ENCODE measurements around the gene SYNPR.

Gene SYNPR

DNA sequence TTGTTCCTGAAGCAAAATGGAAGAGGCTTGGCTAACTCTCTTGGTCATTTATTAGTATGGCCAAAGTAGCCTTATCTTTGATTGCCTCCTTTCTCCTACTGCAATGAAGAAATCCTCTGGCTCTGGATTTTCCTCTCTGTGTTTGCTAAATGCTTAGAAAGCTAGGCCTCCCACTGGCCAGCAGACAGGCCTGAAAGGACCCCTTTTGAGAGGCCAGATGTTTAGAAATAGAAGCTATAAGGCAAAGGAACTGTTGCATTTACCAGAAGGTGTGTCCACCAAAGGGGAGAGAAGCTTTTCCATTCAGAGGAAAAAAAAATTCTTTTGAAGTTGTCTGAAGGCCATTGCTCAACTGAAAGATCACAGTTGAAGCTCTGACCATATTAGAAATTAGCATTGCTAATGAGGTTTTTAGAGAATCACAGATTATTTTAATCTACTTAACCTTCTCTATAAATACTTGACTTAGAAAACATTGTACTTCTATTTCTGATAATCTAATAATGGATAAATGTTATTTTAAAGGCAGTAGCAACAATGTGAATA is 160.8 kb downstream of the SYNPR start:
- no peak overlapping the region for H2AFZ ChIP-seq
- H3K4me2 ChIP-seq (ENCODE audit: low read length), result no peak overlapping the region
- H3K27me3 ChIP-seq (ENCODE audit: control insufficient read depth, insufficient read depth, low read length), result no peaks in the 10 kb centered on the region
- no peak overlapping the region for H3K9ac ChIP-seq
- H3K4me3 ChIP-seq (ENCODE audit: low read depth, low read length), result no peak overlapping the region
- H3K79me2 ChIP-seq, result no peaks in the 10 kb centered on the region
- H3K27ac ChIP-seq, result no peak overlapping the region
- no peaks in the 10 kb centered on the region for H3K9me3 ChIP-seq (ENCODE audit: control insufficient read depth, low read length)
- TF ChIP-seq, protein P1, sequence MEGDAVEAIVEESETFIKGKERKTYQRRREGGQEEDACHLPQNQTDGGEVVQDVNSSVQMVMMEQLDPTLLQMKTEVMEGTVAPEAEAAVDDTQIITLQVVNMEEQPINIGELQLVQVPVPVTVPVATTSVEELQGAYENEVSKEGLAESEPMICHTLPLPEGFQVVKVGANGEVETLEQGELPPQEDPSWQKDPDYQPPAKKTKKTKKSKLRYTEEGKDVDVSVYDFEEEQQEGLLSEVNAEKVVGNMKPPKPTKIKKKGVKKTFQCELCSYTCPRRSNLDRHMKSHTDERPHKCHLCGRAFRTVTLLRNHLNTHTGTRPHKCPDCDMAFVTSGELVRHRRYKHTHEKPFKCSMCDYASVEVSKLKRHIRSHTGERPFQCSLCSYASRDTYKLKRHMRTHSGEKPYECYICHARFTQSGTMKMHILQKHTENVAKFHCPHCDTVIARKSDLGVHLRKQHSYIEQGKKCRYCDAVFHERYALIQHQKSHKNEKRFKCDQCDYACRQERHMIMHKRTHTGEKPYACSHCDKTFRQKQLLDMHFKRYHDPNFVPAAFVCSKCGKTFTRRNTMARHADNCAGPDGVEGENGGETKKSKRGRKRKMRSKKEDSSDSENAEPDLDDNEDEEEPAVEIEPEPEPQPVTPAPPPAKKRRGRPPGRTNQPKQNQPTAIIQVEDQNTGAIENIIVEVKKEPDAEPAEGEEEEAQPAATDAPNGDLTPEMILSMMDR (IDR thresholded peaks at IDR 0.05), result no peak
- no peaks in the 10 kb centered on the region for H3K4me1 ChIP-seq
- no peaks in the 10 kb centered on the region for H3K36me3 ChIP-seq (ENCODE audit: control insufficient read depth, insufficient read depth, low read length)

DNA sequence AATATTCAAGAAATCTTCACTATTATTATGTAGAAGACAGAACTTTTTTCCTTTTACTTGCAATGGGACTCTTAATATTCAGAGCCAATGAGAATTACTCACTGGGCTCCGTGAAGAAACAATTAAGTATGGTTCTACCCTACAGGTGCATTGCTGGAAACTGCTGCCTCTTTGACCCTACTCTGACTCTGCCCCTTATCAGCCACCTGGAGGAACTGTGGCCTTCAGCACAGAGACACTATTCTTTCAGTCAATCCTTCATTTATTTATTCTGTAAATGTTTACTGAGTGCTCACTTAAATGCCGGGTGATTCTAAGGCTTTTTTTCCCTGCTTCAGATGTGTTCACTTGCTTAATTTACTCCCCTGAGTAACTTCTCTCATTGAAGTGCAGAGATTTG is 163.2 kb downstream of the SYNPR start:
- Histone ChIP-seq H2AFZ (no peak overlapping the region), H3K4me1 (no peaks in the 10 kb centered on the region), H3K27me3 (ENCODE audit: control insufficient read depth, insufficient read depth, low read length) (no peaks in the 10 kb centered on the region), H3K9ac (no peak overlapping the region), H3K9me3 (ENCODE audit: control insufficient read depth, low read length) (no peaks in the 10 kb centered on the region), H3K36me3 (ENCODE audit: control insufficient read depth, insufficient read depth, low read length) (no peaks in the 10 kb centered on the region), H3K79me2 (no peaks in the 10 kb centered on the region), H3K4me2 (ENCODE audit: low read length) (no peak overlapping the region), H3K27ac (no peak overlapping the region), H3K4me3 (ENCODE audit: low read depth, low read length) (no peak overlapping the region)
- TF ChIP-seq, protein P1 (IDR thresholded peaks at IDR 0.05), result no peak

DNA sequence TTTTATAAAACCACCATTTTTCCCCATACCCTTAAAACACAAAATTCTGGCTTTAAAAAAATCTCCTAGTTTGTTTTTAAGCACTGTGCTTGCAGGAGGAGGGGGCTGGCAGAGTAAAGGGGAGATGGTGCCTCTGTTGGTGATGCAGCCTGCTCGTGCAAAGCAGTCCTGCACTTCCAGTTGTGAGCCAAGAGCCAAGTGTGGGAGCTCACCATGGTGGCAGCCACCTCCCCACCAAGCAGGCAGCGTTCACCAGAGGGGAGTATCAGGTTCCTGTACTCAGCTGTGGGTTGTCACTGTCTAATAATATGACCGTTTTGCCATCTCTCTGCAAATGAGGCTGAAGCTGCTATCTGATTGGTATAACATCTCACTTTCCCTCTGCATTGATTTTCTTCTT is 164.8 kb downstream of the SYNPR start:
- H3K9ac ChIP-seq, result no peak overlapping the region
- no peak overlapping the region for H3K4me2 ChIP-seq (ENCODE audit: low read length)
- TF ChIP-seq, protein P1 (IDR thresholded peaks at IDR 0.05), result no peak
- H3K27me3 ChIP-seq (ENCODE audit: control insufficient read depth, insufficient read depth, low read length), result no peaks in the 10 kb centered on the region
- H3K36me3 ChIP-seq (ENCODE audit: control insufficient read depth, insufficient read depth, low read length), result no peaks in the 10 kb centered on the region
- H3K27ac ChIP-seq, result no peak overlapping the region
- no peaks in the 10 kb centered on the region for H3K9me3 ChIP-seq (ENCODE audit: control insufficient read depth, low read length)
- H3K79me2 ChIP-seq, result no peaks in the 10 kb centered on the region
- H3K4me3 ChIP-seq (ENCODE audit: low read depth, low read length), result no peak overlapping the region
- H3K4me1 ChIP-seq, result no peaks in the 10 kb centered on the region
- H2AFZ ChIP-seq, result no peak overlapping the region

DNA sequence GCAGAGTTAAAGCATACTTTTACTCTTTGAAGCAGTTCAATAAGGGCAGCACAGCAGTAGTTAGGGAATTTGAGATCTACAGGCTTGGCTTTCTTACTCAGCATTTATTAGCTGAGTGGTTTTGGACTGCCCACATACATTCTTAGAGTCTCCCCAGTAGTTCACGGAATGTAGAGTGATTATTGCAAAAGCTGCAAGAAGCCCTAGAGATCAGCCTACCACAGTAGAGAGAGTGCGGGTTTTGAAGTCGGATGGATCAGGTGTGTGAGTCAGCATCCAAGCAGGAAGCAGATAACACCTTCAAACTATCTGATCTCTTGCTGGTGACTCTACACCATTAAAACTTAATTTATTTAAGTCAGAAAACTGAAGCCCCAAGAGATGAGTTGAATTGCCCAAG is 171.9 kb downstream of the SYNPR start:
- Histone ChIP-seq H3K9ac (no peak overlapping the region), H3K27me3 (ENCODE audit: control insufficient read depth, insufficient read depth, low read length) (no peaks in the 10 kb centered on the region), H3K27ac (no peak overlapping the region), H2AFZ (no peak overlapping the region), H3K9me3 (ENCODE audit: control insufficient read depth, low read length) (no peaks in the 10 kb centered on the region), H3K36me3 (ENCODE audit: control insufficient read depth, insufficient read depth, low read length) (no peaks in the 10 kb centered on the region), H3K4me3 (ENCODE audit: low read depth, low read length) (no peak overlapping the region), H3K79me2 (no peaks in the 10 kb centered on the region), H3K4me1 (peaks cover 6% of the 10 kb centered on the region), H3K4me2 (ENCODE audit: low read length) (no peak overlapping the region)
- TF ChIP-seq, protein P1 (IDR thresholded peaks at IDR 0.05), result no peak

DNA sequence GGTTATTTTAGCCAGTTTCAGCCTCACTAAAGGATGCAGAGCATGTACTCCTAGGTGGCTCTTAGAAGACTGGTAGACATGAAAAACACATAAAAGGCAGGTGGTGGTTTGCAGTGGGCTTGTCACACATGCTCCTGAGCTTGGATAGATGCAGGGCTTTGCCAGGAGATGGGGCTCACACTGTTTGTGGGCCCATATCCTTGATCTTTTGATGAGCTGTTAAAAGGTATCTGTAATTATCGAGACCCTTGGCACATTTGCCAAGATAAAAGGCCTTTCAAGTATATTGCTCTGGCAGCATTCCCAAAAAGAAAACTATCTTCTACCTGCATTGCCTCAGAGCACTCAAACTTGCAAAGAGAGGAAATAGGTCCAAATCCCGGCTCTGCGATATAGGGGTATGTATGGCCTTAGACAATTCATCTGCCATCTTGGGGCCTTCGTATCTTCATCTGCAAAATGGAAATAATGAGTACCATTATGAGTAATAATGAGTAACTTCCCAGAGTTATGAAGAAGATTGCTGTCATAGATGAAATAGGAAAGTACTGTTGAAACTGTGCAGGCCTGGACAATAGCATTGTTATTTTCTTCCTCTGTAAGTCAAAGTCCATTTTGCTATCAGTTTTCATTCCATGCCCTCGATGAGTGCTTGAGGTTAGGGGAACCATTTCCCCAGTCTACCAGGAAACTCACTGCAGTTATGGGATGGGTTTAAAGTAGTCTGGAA is 172.7 kb downstream of the SYNPR start:
- no peaks in the 10 kb centered on the region for H3K79me2 ChIP-seq
- H3K27ac ChIP-seq, result no peak overlapping the region
- H3K9ac ChIP-seq, result no peak overlapping the region
- TF ChIP-seq, protein P1 (IDR thresholded peaks at IDR 0.05), result no peak
- no peak overlapping the region for H2AFZ ChIP-seq
- peaks cover 6% of the 10 kb centered on the region for H3K4me1 ChIP-seq
- no peaks in the 10 kb centered on the region for H3K36me3 ChIP-seq (ENCODE audit: control insufficient read depth, insufficient read depth, low read length)
- H3K4me2 ChIP-seq (ENCODE audit: low read length), result no peak overlapping the region
- H3K27me3 ChIP-seq (ENCODE audit: control insufficient read depth, insufficient read depth, low read length), result no peaks in the 10 kb centered on the region
- H3K9me3 ChIP-seq (ENCODE audit: control insufficient read depth, low read length), result no peaks in the 10 kb centered on the region
- no peak overlapping the region for H3K4me3 ChIP-seq (ENCODE audit: low read depth, low read length)
